ENCODE results near the gene ANKRD55. TPM values are rescaled to one million over a fixed set of nuclear protein-coding genes. Genes with fewer than 3 reads are reported as not detected.
"Not testable (repeated sequence)": the region's sequence is repeated elsewhere in the genome, so short reads cannot be mapped to it uniquely, and the experiment has no call there.

ANKRD55 gene
- total and polyA plus RNA-seq, 9 of the 15 experiments (the other 6 are each of a cell fraction or from before 2014, with no cell fraction given), result 3.4 to 10.6 (median 6.5) TPM

- TF ChIP-seq TSHZ1 (CRISPR knock-in tag; IDR thresholded peaks at IDR 0.05) (peak; percentile 74; the same call in 1 of the 2 replicates), TEAD1 (CRISPR knock-in tag; IDR thresholded peaks at IDR 0.05) (0 out of 4 replicates have a peak, but pooled peaks of 1 of the 2 experiments have one; percentile 42), NFXL1 (CRISPR knock-in tag; IDR thresholded peaks at IDR 0.05) (peak; percentile 42; the same call in 1 of the 2 replicates), MECOM (CRISPR knock-in tag; IDR thresholded peaks at IDR 0.05) (peak; percentile 76), ZNF584 (CRISPR knock-in tag; IDR thresholded peaks at IDR 0.05; ENCODE audit: low read depth) (0 out of 2 replicates have a peak, but pooled peaks have one; percentile 60), MAZ (CRISPR knock-in tag; conservative IDR thresholded peaks at IDR 0.05 in 1 of 2, IDR thresholded peaks at IDR 0.05 in 1 of 2) (peak in 1 of 2 experiments; percentile 32; a peak in 1 of 4 replicates), MYC (CRISPR knock-in tag; IDR thresholded peaks at IDR 0.05; ENCODE audit: borderline replicate concordance, low read depth) (0 out of 2 replicates have a peak, but pooled peaks have one; percentile 34), ZNF311 (CRISPR knock-in tag; IDR thresholded peaks at IDR 0.05) (peak; percentile 96), ZFPM2 (CRISPR knock-in tag; IDR thresholded peaks at IDR 0.05) (0 out of 2 replicates have a peak, but pooled peaks have one; percentile 22), ATF4 (CRISPR knock-in tag; IDR thresholded peaks at IDR 0.05) (0 out of 2 replicates have a peak, but pooled peaks have one; percentile 15), ZNF79 (CRISPR knock-in tag; IDR thresholded peaks at IDR 0.05; ENCODE audit: low read depth) (0 out of 2 replicates have a peak, but pooled peaks have one; percentile 43), KLF6 (CRISPR knock-in tag; IDR thresholded peaks at IDR 0.05; ENCODE audit: borderline replicate concordance) (peak; percentile 90), PYGO2 (tag; IDR thresholded peaks at IDR 0.05) (0 out of 2 replicates have a peak, but pooled peaks have one; percentile 46), ZNF639 (CRISPR knock-in tag; conservative IDR thresholded peaks at IDR 0.05 in 1 of 2, IDR thresholded peaks at IDR 0.05 in 1 of 2) (peak in 1 of 2 experiments; percentile 88; a peak in 2 of 4 replicates), ZNF175 (CRISPR knock-in tag; IDR thresholded peaks at IDR 0.05; ENCODE audit: low read depth) (peak; percentile 80; the same call in 1 of the 2 replicates), ZNF740 (tag; IDR thresholded peaks at IDR 0.05) (peak in 1 of 2 experiments; percentile 74; a peak in 2 of 4 replicates)
- TF ChIP-seq MYC (IDR thresholded peaks at IDR 0.05; ENCODE audit: low read depth, low read length); ZNF740 (CRISPR knock-in tag; IDR thresholded peaks at IDR 0.05): not testable (repeated sequence)
Observed at GRCh38 chr5:56156585-56157190, 76.4 kb downstream of the ANKRD55 start (continued).

Data from K562 (cell line).